Muscle of arm (tissue), 12 donors: ENCODE data around the gene RPS3A. TPM values are rescaled to one million over a fixed set of nuclear protein-coding genes. Genes with fewer than 3 reads are reported as not detected.

ENCODE experiments used
- polyA plus RNA-seq, 12 donors: library from polyadenylated mRNA; unstranded; fragments of 120-200 nt; gene quantifications; one replicate each; pipeline ENCODE4 v1.2.1, GENCODE V29; 2013; ENCODE audit not compliant: insufficient read length in 12 of 12

The RPS3A gene
- polyA plus RNA-seq, 12 donors: 3,270 to 12,602 (median 5,628) TPM

Other genes with a start within 250 kb of the RPS3A start
- 10 to 100 TPM in 11 of 12 donors, not detected in 1; 20.1 to 39.7 (median 24.1) TPM for gene LRBA, start 84.3 kb upstream of the RPS3A start, polyA plus RNA-seq
- gene PRSS48, start 177.5 kb downstream of the RPS3A start, polyA plus RNA-seq: not detected
- 10 to 100 TPM in 11 of 12 donors, not detected in 1; 29.3 to 62.7 (median 39.0) TPM for gene SH3D19, start 226.0 kb downstream of the RPS3A start, polyA plus RNA-seq